GM13976 (cell line): ENCODE results near the gene KCNMB2.

Experiments
- DNase-seq: peaks from one replicate; pipeline ENCODE4 v3.0.0; 2012; ENCODE audit warnings: low spot score
- CTCF ChIP-seq: IDR thresholded peaks from 2 replicates; pipeline ENCODE4 v1.5.1; 2012; ENCODE audit warnings: borderline replicate concordance, mild to moderate bottlenecking; ENCODE audit not compliant: insufficient read depth; ENCODE audit errors: extremely low read depth, missing control alignments, control extremely low read depth
- in situ Hi-C: fragments of 300-500 bp; cut with MboI; formaldehyde crosslinking; loops from one replicate; pipeline ENCODE4 v1.12.0; 2022; ENCODE audit warnings: low sequenced_read_pairs, mixed read lengths, inconsistent platforms; ENCODE audit not compliant: unreplicated experiment

KCNMB2 gene

GRCh38 chr3:178705925-178706324 is 169.7 kb downstream of the KCNMB2 start:
- no peak for TF ChIP-seq CTCF
- in situ Hi-C loops: no loop called here
- no peak for DNase-seq

DNA sequence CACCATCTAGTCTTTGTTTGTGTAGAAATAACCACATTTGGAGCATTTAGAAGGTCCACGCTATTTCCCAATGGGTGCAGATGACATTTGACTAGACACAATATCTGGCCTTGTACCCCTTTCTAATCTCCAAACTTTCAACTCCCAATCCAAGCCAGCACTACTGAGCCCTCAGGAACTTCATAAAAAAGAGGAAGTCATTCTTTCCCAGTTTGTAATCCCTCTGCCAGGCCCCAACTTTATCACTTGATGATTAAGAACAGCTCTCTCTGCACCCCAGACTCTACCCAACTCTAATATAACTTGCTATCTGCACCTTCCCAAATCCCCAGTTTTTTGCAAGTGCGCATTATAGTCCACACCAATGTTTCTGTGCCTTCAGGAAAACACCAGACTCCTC is 170.2 kb downstream of the KCNMB2 start:
- TF ChIP-seq CTCF: no peak
- in situ Hi-C loops: no loop called here
- no peak for DNase-seq

DNA sequence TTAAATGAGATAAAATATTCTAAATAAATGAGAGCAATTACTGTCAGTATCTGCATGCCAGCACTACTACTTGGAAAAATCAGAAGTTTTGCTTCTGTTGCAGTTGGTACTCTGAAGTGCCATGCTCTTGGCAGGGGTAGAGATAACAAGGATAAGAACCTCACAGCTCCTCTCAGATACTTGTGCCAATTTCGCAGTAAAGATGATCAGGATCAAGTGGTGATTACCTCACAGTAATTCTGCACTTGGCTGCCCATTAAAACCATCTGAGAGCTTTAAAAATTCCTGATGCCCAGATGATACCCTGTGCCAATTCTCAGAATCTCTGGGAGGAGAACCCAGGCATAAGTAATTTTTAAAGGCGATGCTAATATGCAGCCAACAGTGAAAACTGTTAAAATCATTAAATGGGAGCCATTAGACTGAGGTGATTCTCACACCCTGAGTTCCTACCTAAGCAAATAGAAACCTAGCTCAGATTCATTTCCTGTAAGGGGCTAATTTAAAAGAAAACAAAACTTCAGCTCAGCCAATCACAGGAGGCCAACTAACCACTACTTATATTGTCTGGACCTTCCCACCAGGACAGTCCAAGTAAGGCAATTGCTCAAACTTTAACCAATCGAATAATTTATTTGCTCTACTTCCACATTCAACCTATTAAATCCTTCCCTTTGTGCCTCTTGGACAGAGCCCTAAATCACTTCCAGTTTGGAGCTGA is 171.2 kb downstream of the KCNMB2 start:
- no peak for TF ChIP-seq CTCF
- DNase-seq: no peak
- in situ Hi-C loops: no loop called here

GRCh38 chr3:178709051-178709450 is 172.8 kb downstream of the KCNMB2 start:
- DNase-seq: no peak

DNA sequence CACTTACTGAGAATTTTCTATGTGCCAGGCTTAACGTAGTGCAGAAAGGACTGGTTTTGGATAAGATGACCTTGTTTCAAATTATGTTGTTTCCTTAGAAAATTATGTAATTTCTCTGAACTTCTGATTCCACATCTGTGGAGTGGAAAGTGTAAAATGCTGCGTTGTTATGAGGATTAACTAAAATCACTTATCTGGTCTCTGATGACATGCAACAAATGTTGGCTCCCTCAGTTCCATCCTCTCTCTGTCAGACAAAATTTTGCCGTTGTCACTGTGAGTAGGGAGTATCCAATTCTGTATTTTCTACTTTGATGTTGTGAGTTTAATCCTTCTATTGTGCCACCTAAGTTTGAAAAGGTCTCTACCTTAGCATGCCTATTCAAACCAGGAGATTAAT is 175.5 kb downstream of the KCNMB2 start:
- no peak for DNase-seq
- in situ Hi-C loops: no loop called here
- no peak for TF ChIP-seq CTCF

More at GRCh38 chr3:178709051-178709450, 172.8 kb downstream of the KCNMB2 start:
- no peak for TF ChIP-seq CTCF
- in situ Hi-C loops: no loop called here

DNA sequence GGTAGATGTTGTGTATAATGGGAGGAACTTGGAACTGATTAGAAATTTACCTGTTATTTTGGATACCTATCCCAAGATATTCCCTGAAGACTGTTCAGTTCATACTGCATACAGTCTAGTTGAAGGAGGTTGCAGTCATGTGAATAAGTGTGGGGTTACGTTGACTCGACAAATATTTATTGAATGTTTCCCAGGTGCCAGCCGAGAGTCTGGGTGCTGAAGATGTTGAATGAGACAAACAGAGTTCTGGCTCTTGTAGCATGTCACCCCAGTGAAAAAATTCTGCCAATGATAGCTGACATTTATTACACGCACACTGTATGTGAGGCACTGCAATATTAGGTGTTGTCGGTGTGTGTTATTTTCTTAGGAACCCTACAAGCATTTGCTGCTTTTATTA is 176.0 kb downstream of the KCNMB2 start:
- no peak for DNase-seq
- TF ChIP-seq CTCF: no peak
- in situ Hi-C loops: no loop called here
